Measurements from ENCODE around the gene NEDD4L. TPM values are rescaled to one million over a fixed set of nuclear protein-coding genes. Genes with fewer than 3 reads are reported as not detected.
A peak's percentile ranks its signal among the peaks of the same experiment; 100 is the strongest.

NEDD4L gene
- total RNA-seq, 4 donors from 2014 or later = 44.0 to 104 (median 59.6) TPM

DNA sequence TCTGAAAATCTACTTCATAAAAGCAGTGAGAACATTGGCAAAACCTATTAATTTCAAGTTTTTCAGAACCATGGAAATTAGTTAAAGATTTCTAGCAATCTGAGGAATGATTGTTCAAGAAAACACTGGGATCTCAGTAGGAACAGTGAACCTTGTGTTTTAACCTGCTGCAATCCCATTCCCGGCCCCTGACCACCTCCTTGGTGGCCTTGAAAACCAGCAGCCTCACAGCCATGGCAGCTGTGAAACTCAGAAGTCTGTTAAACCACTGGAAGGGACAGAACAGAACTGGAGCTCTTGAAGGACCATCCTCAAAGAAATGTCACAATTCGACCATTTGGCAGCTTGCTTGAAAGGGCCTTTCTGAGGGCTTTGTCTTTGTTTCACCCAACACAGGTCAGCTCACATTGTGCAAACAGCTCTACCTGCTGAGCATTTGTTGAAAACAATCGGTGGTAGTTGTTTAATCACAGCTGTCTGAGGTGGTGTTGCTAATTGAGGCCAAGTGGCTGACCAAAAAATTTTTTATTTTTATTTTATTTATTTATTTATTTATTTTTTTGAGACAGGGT is 25.8 kb downstream of the NEDD4L start:
- Histone ChIP-seq H3K4me1 (no peaks in the 10 kb centered on the region), H3K4me3 (no peak overlapping the region), H3K27me3 (no peaks in the 10 kb centered on the region), H3K27ac (no peak overlapping the region), H3K9me3 (no peaks in the 10 kb centered on the region), H3K36me3 (no peaks in the 10 kb centered on the region)
- no peak for DNase-seq (ENCODE audit: low spot score in 2 of 2)
- 73% methylated on average over 3 of the region's 3 CpGs for WGBS
- TF ChIP-seq POLR2AphosphoS5 (IDR thresholded peaks at IDR 0.05) (no peak), POLR2A (IDR thresholded peaks at IDR 0.05) (no peak), EP300 (IDR thresholded peaks at IDR 0.05) (no peak)
- TF ChIP-seq, protein P1, sequence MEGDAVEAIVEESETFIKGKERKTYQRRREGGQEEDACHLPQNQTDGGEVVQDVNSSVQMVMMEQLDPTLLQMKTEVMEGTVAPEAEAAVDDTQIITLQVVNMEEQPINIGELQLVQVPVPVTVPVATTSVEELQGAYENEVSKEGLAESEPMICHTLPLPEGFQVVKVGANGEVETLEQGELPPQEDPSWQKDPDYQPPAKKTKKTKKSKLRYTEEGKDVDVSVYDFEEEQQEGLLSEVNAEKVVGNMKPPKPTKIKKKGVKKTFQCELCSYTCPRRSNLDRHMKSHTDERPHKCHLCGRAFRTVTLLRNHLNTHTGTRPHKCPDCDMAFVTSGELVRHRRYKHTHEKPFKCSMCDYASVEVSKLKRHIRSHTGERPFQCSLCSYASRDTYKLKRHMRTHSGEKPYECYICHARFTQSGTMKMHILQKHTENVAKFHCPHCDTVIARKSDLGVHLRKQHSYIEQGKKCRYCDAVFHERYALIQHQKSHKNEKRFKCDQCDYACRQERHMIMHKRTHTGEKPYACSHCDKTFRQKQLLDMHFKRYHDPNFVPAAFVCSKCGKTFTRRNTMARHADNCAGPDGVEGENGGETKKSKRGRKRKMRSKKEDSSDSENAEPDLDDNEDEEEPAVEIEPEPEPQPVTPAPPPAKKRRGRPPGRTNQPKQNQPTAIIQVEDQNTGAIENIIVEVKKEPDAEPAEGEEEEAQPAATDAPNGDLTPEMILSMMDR (IDR thresholded peaks at IDR 0.05) = no peak

DNA sequence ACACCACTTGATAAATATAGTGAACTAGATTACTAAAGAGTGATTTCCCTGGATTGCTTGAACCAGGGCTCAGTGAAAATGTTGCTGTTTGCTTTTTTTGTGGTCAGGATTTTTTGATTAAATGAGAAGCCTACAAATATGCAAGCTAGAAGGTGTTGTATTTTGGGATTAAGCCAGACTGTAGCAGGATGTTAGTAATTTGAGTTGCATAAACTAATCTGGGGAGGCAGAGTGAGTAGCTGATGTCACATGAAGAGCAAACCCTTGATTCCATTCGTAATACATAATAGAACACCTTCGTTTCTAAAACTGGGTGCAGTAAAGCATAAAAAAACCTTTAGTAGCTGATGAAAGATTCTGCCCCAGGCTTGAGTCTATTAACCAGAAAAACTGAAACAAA is 32.0 kb downstream of the NEDD4L start:
- Histone ChIP-seq H3K4me1 (peaks cover 12% of the 10 kb centered on the region), H3K4me3 (no peak overlapping the region), H3K27me3 (no peaks in the 10 kb centered on the region), H3K27ac (no peak overlapping the region), H3K36me3 (no peaks in the 10 kb centered on the region), H3K9me3 (no peaks in the 10 kb centered on the region)
- TF ChIP-seq POLR2AphosphoS5 (IDR thresholded peaks at IDR 0.05) = no peak
- no peak for TF ChIP-seq EP300 (IDR thresholded peaks at IDR 0.05)
- TF ChIP-seq, protein P1 (IDR thresholded peaks at IDR 0.05) = no peak
- no peak for TF ChIP-seq POLR2A (IDR thresholded peaks at IDR 0.05)
- WGBS = 44% methylated on average over 2 of the region's 2 CpGs
- DNase-seq (ENCODE audit: low spot score in 2 of 2) = no peak

DNA sequence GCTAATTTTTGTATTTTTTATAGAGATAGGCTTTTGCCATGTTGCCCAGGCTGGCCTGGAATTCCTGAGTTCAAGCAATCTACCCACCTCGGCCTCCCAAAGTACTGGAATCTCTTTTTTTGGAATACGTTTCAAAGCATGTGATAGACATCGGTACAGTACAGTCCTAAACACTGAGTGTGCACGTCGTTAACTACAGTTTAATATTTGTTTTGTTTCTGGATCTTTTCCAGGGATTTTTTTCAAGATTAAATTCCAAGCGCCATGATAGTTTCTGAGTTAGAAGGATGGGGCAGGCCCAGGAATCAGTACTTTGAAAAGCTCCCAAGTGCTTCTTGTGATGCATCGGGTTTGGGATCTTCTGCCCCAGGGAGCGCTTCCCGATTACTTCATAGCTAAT is 33.3 kb downstream of the NEDD4L start:
- H3K36me3 ChIP-seq = no peaks in the 10 kb centered on the region
- no peak overlapping the region for H3K27ac ChIP-seq
- H3K9me3 ChIP-seq = no peaks in the 10 kb centered on the region
- peaks cover 12% of the 10 kb centered on the region for H3K4me1 ChIP-seq
- no peak for DNase-seq (ENCODE audit: low spot score in 2 of 2)
- TF ChIP-seq POLR2AphosphoS5 (IDR thresholded peaks at IDR 0.05) (no peak), EP300 (IDR thresholded peaks at IDR 0.05) (no peak), POLR2A (IDR thresholded peaks at IDR 0.05) (no peak)
- TF ChIP-seq, protein P1 (IDR thresholded peaks at IDR 0.05) = no peak
- 77% methylated on average over 9 of the region's 9 CpGs for WGBS
- no peaks in the 10 kb centered on the region for H3K27me3 ChIP-seq
- no peak overlapping the region for H3K4me3 ChIP-seq

DNA sequence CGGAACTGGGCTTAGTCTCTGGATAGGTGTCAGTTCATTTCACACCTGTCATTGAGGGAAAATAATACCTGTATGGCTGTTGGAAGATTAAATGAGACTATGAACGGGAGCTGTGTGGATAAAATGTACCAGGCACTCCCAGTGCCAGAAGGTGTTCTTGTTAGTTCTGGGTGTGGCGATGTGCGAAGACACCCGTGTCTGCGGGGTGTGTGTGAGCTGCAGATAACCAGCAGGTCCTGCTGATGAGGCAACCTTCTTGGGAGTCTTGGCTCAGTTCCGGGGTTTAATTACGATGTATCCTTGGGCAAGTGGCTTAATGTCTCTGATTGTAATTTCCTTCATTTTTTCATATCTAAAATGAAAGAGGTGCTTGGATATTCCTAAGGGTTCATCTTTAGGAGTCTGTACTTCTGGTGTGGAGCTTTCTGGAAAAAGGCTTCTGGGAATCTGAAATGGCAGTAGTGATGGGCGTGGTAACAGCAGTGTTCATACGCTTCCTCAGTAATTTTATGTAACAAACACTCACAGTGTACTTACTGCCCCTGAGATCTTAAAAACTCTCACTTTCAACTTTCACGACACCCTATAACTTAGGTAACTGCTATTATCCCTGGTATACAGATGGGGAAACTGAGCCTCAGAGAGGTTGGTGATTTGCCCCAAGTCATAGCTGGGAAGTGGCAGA is 35.0 kb downstream of the NEDD4L start:
- no peak for TF ChIP-seq EP300 (IDR thresholded peaks at IDR 0.05)
- no peak for DNase-seq (ENCODE audit: low spot score in 2 of 2)
- Histone ChIP-seq H3K4me3 (peak overlapping the region; percentile 1), H3K9me3 (no peaks in the 10 kb centered on the region), H3K4me1 (peaks cover 12% of the 10 kb centered on the region), H3K27ac (no peak overlapping the region), H3K27me3 (no peaks in the 10 kb centered on the region), H3K36me3 (no peaks in the 10 kb centered on the region)
- 70% methylated on average over 11 of the region's 11 CpGs for WGBS

DNA sequence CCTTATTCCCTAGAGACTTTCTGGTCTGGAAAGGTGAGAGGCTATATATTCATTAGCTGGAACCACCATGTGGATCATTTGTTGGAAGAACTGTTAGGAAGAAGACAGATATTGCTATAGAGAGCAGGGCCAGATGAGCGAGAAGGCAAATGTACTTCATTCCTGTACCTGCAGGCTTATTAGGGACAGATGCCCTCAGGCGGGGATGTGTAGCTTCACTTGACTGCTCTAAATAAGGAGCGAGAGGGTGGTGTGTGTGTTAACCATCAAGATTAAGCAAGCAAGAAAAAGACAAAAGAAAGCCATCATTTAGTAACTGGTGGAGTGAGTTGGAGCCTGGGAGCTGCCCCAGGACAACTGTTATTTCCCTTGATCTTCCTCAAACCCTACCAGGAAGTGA is 36.4 kb downstream of the NEDD4L start:
- no peaks in the 10 kb centered on the region for H3K9me3 ChIP-seq

More for the DNA sequence above, 36.4 kb downstream of the NEDD4L start:
- H3K4me3 ChIP-seq = no peak overlapping the region
- no peak for DNase-seq (ENCODE audit: low spot score in 2 of 2)
- peaks cover 12% of the 10 kb centered on the region for H3K4me1 ChIP-seq
- H3K27ac ChIP-seq = no peak overlapping the region
- 76% methylated on average over 3 of the region's 3 CpGs for WGBS
- no peak for TF ChIP-seq EP300 (IDR thresholded peaks at IDR 0.05)
- TF ChIP-seq, protein P1 (IDR thresholded peaks at IDR 0.05) = no peak
- no peak for TF ChIP-seq POLR2AphosphoS5 (IDR thresholded peaks at IDR 0.05)
- TF ChIP-seq POLR2A (IDR thresholded peaks at IDR 0.05) = no peak
- no peaks in the 10 kb centered on the region for H3K27me3 ChIP-seq
- H3K36me3 ChIP-seq = no peaks in the 10 kb centered on the region
